PFSK-1 (cell line): ENCODE results near the gene CFAP61.

Experiments
- POLR2AphosphoS5 ChIP-seq: IDR thresholded peaks from 2 replicates; pipeline ENCODE4 v1.6.1; 2012; ENCODE audit warnings: low read depth, mild to moderate bottlenecking, control low read depth, low read length, moderate library complexity
- REST ChIP-seq, 2 experiments: IDR thresholded peaks; 2 replicates each; pipeline versions ENCODE4 v1.6.1 to v1.8.0; 2011 to 2012; ENCODE audit warnings: low read depth in 2 of 2, low read length in 2 of 2, control low read depth in 1 of 2, inconsistent platforms in 1 of 2, mild to moderate bottlenecking in 1 of 2, moderate library complexity in 1 of 2; ENCODE audit not compliant: insufficient read depth in 1 of 2
- TAF1 ChIP-seq: IDR thresholded peaks from 2 replicates; pipeline ENCODE4 v1.6.1; 2012; ENCODE audit warnings: low read length, control low read depth, borderline replicate concordance; ENCODE audit not compliant: insufficient read depth

GRCh38 chr20:20161611-20162010 lies 109.3 kb downstream of the CFAP61 start:
- TF ChIP-seq POLR2AphosphoS5, result no peak
- no peak for TF ChIP-seq REST (IDR thresholded peaks at IDR 0.05; ENCODE audit: insufficient read depth in 1 of 2, low read depth in 2 of 2, low read length in 2 of 2)
- no peak for TF ChIP-seq TAF1
